SK-N-SH (cell line): Measurements from ENCODE around the gene CTNNA3. TPM values are rescaled to one million over a fixed set of nuclear protein-coding genes. Genes with fewer than 3 reads are reported as not detected.

Source experiments
- CTCF ChIA-PET: fragments of 300-600, 350-600 bp; formaldehyde crosslinking; extraction: SDS; loops from one replicate; lab custom pipeline; 2021; lab: Yijun Ruan, JAX
- POLR2A ChIA-PET: fragments of 350-600 bp; sonication (Branson Sonifier 250); formaldehyde crosslinking; extraction: SDS; loops from one replicate; lab custom pipeline; 2020; ENCODE audit warnings: antibody characterized with exemption, inconsistent platforms; lab: Yijun Ruan, JAX
- DNase-seq: peaks from one replicate; pipeline ENCODE4 v3.0.0; 2012
- H2AFZ ChIP-seq: fragments of 200-600 bp; sonication (generic); 2 replicates; pipeline ENCODE4 v1.8.1; 2016; ENCODE audit warnings: antibody characterized with exemption, mild to moderate bottlenecking, low read depth
- H3F3A ChIP-seq: fragments of 200-600 bp; sonication (generic); replicated peaks from 2 replicates; pipeline ENCODE3; 2016; ENCODE audit warnings: antibody characterized with exemption, mild to moderate bottlenecking; ENCODE audit not compliant: insufficient read depth
- H3K27ac ChIP-seq, 2 experiments: fragments of 200-500 bp in 1 of 2; fragments of 200-600 bp in 1 of 2; sonication (Bioruptor generic) in 1 of 2; sonication (generic), shearing (Covaris generic) in 1 of 2; 2 replicates each; pipeline versions ENCODE4 v1.5.1 to v1.6.1; 2014 to 2016; ENCODE audit warnings: low read depth in 2 of 2, inconsistent platforms in 1 of 2, low read length in 1 of 2, mild to moderate bottlenecking in 1 of 2, mixed read lengths in 1 of 2
- H3K27me3 ChIP-seq: fragments of 200-600 bp; sonication (generic), shearing (Covaris generic); 2 replicates; pipeline ENCODE4 v1.6.1; 2016; ENCODE audit warnings: mixed run types; ENCODE audit not compliant: insufficient read depth
- H3K36me3 ChIP-seq, 2 experiments: fragments of 200-500 bp in 1 of 2; fragments of 200-600 bp in 1 of 2; sonication (Bioruptor generic) in 1 of 2; sonication (generic) in 1 of 2; replicated peaks in 1 of 2; 2 replicates each; pipeline versions ENCODE3 to v1.5.1; 2014 to 2016; ENCODE audit warnings: low read length in 1 of 2, mild to moderate bottlenecking in 1 of 2; ENCODE audit not compliant: insufficient read depth in 2 of 2, control insufficient read depth in 1 of 2
- H3K4me1 ChIP-seq, 2 experiments: fragments of 200-500 bp in 1 of 2; fragments of 200-600 bp in 1 of 2; sonication (Bioruptor generic) in 1 of 2; sonication (generic), shearing (Covaris generic) in 1 of 2; 2 replicates each; pipeline versions ENCODE4 v1.5.1 to v1.6.1; 2014 to 2016; ENCODE audit warnings: low read depth in 1 of 2, low read length in 1 of 2, mixed run types in 1 of 2; ENCODE audit not compliant: insufficient read depth in 2 of 2, control insufficient read depth in 1 of 2
- H3K4me2 ChIP-seq: fragments of 200-600 bp; sonication (generic), shearing (Covaris generic); 2 replicates; pipeline ENCODE4 v1.6.1; 2017; ENCODE audit warnings: mixed run types
- H3K4me3 ChIP-seq, 2 experiments: fragments of 200-500 bp in 1 of 2; fragments of 200-600 bp in 1 of 2; sonication (Bioruptor generic) in 1 of 2; sonication (generic), shearing (Covaris generic) in 1 of 2; 2 replicates each; pipeline versions ENCODE4 v1.5.1 to v1.8.1; 2014 to 2016; ENCODE audit warnings: low read depth in 2 of 2, inconsistent platforms in 1 of 2, low read length in 1 of 2, mild to moderate bottlenecking in 1 of 2, mixed read lengths in 1 of 2, moderate library complexity in 1 of 2
- H3K79me2 ChIP-seq: fragments of 200-600 bp; sonication (generic); 2 replicates; pipeline ENCODE4 v1.8.1; 2017; ENCODE audit warnings: mild to moderate bottlenecking; ENCODE audit not compliant: insufficient read depth
- H3K9ac ChIP-seq: fragments of 200-600 bp; sonication (generic); 2 replicates; pipeline ENCODE4 v1.6.1; 2017; ENCODE audit warnings: mixed run types
- H3K9me2 ChIP-seq: fragments of 200-600 bp; sonication (generic); 2 replicates; pipeline ENCODE4 v1.6.1; 2017; ENCODE audit warnings: mixed run types
- H3K9me3 ChIP-seq: fragments of 200-600 bp; sonication (generic); 2 replicates; pipeline ENCODE4 v1.6.1; 2017; ENCODE audit warnings: mixed run types, mild to moderate bottlenecking, moderate library complexity
- H4K20me1 ChIP-seq: fragments of 200-600 bp; sonication (generic); 2 replicates; pipeline ENCODE4 v1.6.1; 2017; ENCODE audit warnings: mild to moderate bottlenecking, mixed run types; ENCODE audit not compliant: insufficient read depth
- CHD2 ChIP-seq: fragments of 150-350 bp; IDR thresholded peaks from 2 replicates; pipeline ENCODE4 v1.6.1; 2018; ENCODE audit warnings: low read length; ENCODE audit not compliant: partially characterized antibody
- EZH2phosphoT487 ChIP-seq: fragments of 200-600 bp; sonication (generic); IDR thresholded peaks from 2 replicates; pipeline ENCODE4 v1.6.1; 2017; ENCODE audit warnings: low read depth, mixed run types, mild to moderate bottlenecking, antibody characterized with exemption, moderate library complexity, borderline replicate concordance
- MEF2A ChIP-seq: IDR thresholded peaks from 2 replicates; pipeline ENCODE4 v1.4.0; 2012; ENCODE audit warnings: low read depth, borderline replicate concordance
- MXI1 ChIP-seq: IDR thresholded peaks from 2 replicates; pipeline ENCODE4 v1.6.1; 2012; ENCODE audit warnings: mild to moderate bottlenecking, low read depth, low read length, improper control_type of control experiment
- RCOR1 ChIP-seq: fragments of 150-350 bp; IDR thresholded peaks from 2 replicates; pipeline ENCODE4 v1.6.1; 2017; ENCODE audit warnings: antibody characterized with exemption, low read length
- RFX5 ChIP-seq: IDR thresholded peaks from 2 replicates; pipeline ENCODE4 v1.6.1; 2012; ENCODE audit warnings: mild to moderate bottlenecking, improper control_type of control experiment, low read length
- SIN3A ChIP-seq: IDR thresholded peaks from 2 replicates; pipeline ENCODE4 v1.6.1; 2012; ENCODE audit warnings: low read depth, mild to moderate bottlenecking, low read length, moderate library complexity, borderline replicate concordance
- TCF12 ChIP-seq: IDR thresholded peaks from 2 replicates; pipeline ENCODE4 v1.4.0; 2012
- TEAD4 ChIP-seq: IDR thresholded peaks from 2 replicates; pipeline ENCODE4 v1.4.0; 2012; ENCODE audit warnings: mild to moderate bottlenecking, borderline replicate concordance; ENCODE audit not compliant: insufficient read depth
- YY1 ChIP-seq: IDR thresholded peaks from 2 replicates; pipeline ENCODE4 v1.4.0; 2012; ENCODE audit warnings: low read depth, mild to moderate bottlenecking
- WGBS: methylation state at CpG from one replicate; pipeline ENCODE4 v1.1.6; 2017; ENCODE audit warnings: low lambda C conversion rate; 5-methylcytosine and 5-hydroxymethylcytosine counted together
- polyA plus RNA-seq, 3 experiments: library from polyadenylated mRNA; depleted of rRNA; stranded (reverse); fragments of >200 nt; gene quantifications; 2 replicates each; pipeline ENCODE4 v1.2.3, GENCODE V29; 2012
- TF ChIP-seq, protein P1 (sequence below): fragments of 200-600 bp; sonication (generic); IDR thresholded peaks from 2 replicates; pipeline ENCODE4 v1.6.1; 2017; ENCODE audit warnings: antibody characterized with exemption, mild to moderate bottlenecking, moderate library complexity
- TF ChIP-seq, protein P2 (sequence below): IDR thresholded peaks from 2 replicates; pipeline ENCODE4 v1.4.0; 2012; ENCODE audit warnings: low read depth, borderline replicate concordance
- TF ChIP-seq, protein P3 (sequence below): fragments of 150-350 bp; IDR thresholded peaks from 2 replicates; pipeline ENCODE4 v1.6.1; 2017; ENCODE audit warnings: antibody characterized with exemption, low read length, low read depth, borderline replicate concordance

The CTNNA3 gene
- polyA plus RNA-seq, 1 of the 3 experiments (the other 2 are of a cell fraction) = not detected

DNA sequence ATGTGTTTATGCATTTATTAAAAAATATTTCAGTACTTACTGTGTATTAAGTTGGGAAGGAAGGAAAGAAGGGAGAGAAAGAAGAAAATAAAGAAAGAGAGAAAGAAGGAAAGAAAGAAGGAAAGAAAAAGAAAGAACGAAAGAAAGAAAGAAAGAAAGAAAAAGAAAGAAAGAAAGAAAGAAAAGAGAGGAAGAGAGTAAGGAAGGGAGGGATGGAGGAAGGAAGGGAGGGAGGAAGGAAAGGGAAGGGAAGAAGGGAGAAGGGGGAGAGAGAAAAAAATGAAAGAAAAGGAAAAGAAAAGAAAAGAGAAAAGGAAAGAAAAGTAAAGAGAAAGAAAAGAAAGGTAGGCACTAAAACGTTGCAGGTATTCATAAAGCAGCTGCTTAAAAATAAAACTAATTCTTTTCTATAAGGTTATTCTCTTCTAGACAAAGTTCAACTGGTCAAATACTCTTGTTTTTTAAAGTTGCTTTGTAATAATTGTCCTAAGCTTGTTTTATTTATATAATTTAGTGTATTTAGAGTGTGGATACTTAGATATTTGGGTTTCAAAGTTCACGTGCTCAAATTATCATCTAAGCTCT is 1473.4 kb downstream of the CTNNA3 start:
- Histone ChIP-seq H2AFZ (0 out of 2 replicates have a peak overlapping the region, but pooled peaks have one; percentile 5), H3K4me1 (no peaks in the 10 kb centered on the region), H3K9ac (no peak overlapping the region), H3K9me2 (no peaks in the 10 kb centered on the region), H3F3A (no peaks in the 10 kb centered on the region), H3K4me2 (no peak overlapping the region), H3K9me3 (no peaks in the 10 kb centered on the region), H3K79me2 (no peaks in the 10 kb centered on the region), H3K36me3 (no peaks in the 10 kb centered on the region), H4K20me1 (no peaks in the 10 kb centered on the region), H3K27ac (no peak overlapping the region), H3K4me3 (no peak overlapping the region), H3K27me3 (no peaks in the 10 kb centered on the region)
- ChIA-PET CTCF (no interaction called here), POLR2A (no interaction called here)
- TF ChIP-seq RCOR1 = no peak
- TF ChIP-seq YY1 = no peak
- no peak for TF ChIP-seq TCF12
- TF ChIP-seq CHD2 = no peak
- TF ChIP-seq, protein P1, sequence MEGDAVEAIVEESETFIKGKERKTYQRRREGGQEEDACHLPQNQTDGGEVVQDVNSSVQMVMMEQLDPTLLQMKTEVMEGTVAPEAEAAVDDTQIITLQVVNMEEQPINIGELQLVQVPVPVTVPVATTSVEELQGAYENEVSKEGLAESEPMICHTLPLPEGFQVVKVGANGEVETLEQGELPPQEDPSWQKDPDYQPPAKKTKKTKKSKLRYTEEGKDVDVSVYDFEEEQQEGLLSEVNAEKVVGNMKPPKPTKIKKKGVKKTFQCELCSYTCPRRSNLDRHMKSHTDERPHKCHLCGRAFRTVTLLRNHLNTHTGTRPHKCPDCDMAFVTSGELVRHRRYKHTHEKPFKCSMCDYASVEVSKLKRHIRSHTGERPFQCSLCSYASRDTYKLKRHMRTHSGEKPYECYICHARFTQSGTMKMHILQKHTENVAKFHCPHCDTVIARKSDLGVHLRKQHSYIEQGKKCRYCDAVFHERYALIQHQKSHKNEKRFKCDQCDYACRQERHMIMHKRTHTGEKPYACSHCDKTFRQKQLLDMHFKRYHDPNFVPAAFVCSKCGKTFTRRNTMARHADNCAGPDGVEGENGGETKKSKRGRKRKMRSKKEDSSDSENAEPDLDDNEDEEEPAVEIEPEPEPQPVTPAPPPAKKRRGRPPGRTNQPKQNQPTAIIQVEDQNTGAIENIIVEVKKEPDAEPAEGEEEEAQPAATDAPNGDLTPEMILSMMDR = no peak
- TF ChIP-seq MXI1 = no peak
- TF ChIP-seq, protein P2, sequence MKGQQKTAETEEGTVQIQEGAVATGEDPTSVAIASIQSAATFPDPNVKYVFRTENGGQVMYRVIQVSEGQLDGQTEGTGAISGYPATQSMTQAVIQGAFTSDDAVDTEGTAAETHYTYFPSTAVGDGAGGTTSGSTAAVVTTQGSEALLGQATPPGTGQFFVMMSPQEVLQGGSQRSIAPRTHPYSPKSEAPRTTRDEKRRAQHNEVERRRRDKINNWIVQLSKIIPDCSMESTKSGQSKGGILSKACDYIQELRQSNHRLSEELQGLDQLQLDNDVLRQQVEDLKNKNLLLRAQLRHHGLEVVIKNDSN = no peak
- TF ChIP-seq TEAD4 = no peak
- TF ChIP-seq SIN3A = no peak
- TF ChIP-seq RFX5 = no peak
- 12% methylated on average over 3 of the region's 3 CpGs for WGBS
- DNase-seq = no peak

DNA sequence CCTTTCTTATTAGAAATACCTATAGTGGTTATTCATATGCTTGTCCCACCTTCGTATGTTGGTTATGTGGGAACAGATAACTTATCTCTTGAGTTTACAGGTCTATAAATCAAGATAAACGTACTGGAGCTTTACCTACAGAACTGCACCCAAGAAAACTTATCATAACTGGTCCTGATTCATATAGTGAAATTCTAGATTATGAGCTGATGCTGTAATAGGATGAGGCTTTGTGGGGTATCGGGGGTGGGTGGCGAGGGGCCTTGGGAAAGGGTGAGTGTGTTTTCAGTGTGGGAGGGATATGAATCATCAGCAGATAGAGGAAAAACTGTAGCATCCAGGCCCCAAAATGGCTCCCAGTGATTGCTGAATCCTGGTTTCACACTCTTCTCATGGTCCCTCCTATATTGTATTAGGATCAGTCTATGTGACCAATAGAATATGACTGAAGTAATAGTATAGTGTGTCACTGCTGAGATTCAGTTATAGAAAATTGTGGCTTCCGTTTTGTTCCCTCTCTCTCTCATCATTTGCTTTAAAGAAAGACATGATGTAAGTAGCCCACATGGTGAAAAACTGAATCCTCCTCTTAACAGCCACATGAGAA is 1476.9 kb downstream of the CTNNA3 start:
- no peaks in the 10 kb centered on the region for H3K36me3 ChIP-seq
- H3K27ac ChIP-seq = no peak overlapping the region
- H2AFZ ChIP-seq = no peak overlapping the region
- WGBS = 22% methylated on average over 5 of the region's 5 CpGs
- ChIA-PET POLR2A (no interaction called here), CTCF (no interaction called here)
- H3K4me2 ChIP-seq = no peak overlapping the region
- H4K20me1 ChIP-seq = no peaks in the 10 kb centered on the region
- no peaks in the 10 kb centered on the region for H3F3A ChIP-seq
- no peak overlapping the region for H3K4me3 ChIP-seq
- H3K9me3 ChIP-seq = no peaks in the 10 kb centered on the region
- no peaks in the 10 kb centered on the region for H3K79me2 ChIP-seq
- TF ChIP-seq SIN3A (no peak), EZH2phosphoT487 (no peak), MEF2A (no peak)
- TF ChIP-seq, protein P3, sequence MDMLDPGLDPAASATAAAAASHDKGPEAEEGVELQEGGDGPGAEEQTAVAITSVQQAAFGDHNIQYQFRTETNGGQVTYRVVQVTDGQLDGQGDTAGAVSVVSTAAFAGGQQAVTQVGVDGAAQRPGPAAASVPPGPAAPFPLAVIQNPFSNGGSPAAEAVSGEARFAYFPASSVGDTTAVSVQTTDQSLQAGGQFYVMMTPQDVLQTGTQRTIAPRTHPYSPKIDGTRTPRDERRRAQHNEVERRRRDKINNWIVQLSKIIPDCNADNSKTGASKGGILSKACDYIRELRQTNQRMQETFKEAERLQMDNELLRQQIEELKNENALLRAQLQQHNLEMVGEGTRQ = no peak
- DNase-seq = no peak
- H3K4me1 ChIP-seq = no peaks in the 10 kb centered on the region
- H3K9ac ChIP-seq = no peak overlapping the region
- H3K9me2 ChIP-seq = no peaks in the 10 kb centered on the region
- no peaks in the 10 kb centered on the region for H3K27me3 ChIP-seq
